Lower lobe of right lung (tissue), 2 donors: ENCODE results near the gene GOLGA6L7. TPM values are rescaled to one million over a fixed set of nuclear protein-coding genes. Genes with fewer than 3 reads are reported as not detected.

Experiments used
- ATAC-seq, 2 donors: fragments of 200-7000 bp; cut with Tn5 transposase; one replicate each; pipeline ENCODE4 v1.9.1; 2020 to 2022; ENCODE audit warnings: mild to moderate bottlenecking in 2 of 2, moderate library complexity in 2 of 2
- DNase-seq: peaks from one replicate; pipeline ENCODE4 v3.0.0-alpha.2; 2020
- H3K27ac ChIP-seq: fragments of 200-600 bp; one replicate; pipeline ENCODE4 v1.8.0; 2022
- H3K27me3 ChIP-seq: fragments of 200-600 bp; one replicate; pipeline ENCODE4 v1.8.0; 2022; ENCODE audit warnings: low read depth
- H3K36me3 ChIP-seq: fragments of 200-600 bp; one replicate; pipeline ENCODE4 v1.8.0; 2022; ENCODE audit warnings: mild to moderate bottlenecking
- H3K4me1 ChIP-seq: fragments of 200-600 bp; one replicate; pipeline ENCODE4 v1.8.0; 2022
- H3K4me3 ChIP-seq: fragments of 200-600 bp; one replicate; pipeline ENCODE4 v1.8.0; 2022; ENCODE audit warnings: mild to moderate bottlenecking
- H3K9me3 ChIP-seq: fragments of 200-600 bp; one replicate; pipeline ENCODE4 v1.8.0; 2022
- intact Hi-C: fragments of 100-400 bp; cut with DNase I; formaldehyde crosslinking; loops from one replicate; pipeline ENCODE4 v1.11.0; 2022
- total RNA-seq: library from RNA; stranded (reverse); fragmentation: NEBNext Ultra II Directional; extraction: Animal tissue kit (Norgen Biotek cat#: 25700); gene quantifications from one replicate; pipeline ENCODE4 v1.2.1, GENCODE V29; 2021
- TF ChIP-seq, protein P1 (sequence below): fragments of 200-600 bp; IDR thresholded peaks from one replicate; pipeline ENCODE4 v1.8.0; 2022; ENCODE audit warnings: antibody characterized with exemption, mild to moderate bottlenecking
- donor health status: DM: no; HTN: yes; CAD: no; lungs with severe emphysema.

GOLGA6L7 gene
- total RNA-seq, 1 donor from 2014 or later: not detected

DNA sequence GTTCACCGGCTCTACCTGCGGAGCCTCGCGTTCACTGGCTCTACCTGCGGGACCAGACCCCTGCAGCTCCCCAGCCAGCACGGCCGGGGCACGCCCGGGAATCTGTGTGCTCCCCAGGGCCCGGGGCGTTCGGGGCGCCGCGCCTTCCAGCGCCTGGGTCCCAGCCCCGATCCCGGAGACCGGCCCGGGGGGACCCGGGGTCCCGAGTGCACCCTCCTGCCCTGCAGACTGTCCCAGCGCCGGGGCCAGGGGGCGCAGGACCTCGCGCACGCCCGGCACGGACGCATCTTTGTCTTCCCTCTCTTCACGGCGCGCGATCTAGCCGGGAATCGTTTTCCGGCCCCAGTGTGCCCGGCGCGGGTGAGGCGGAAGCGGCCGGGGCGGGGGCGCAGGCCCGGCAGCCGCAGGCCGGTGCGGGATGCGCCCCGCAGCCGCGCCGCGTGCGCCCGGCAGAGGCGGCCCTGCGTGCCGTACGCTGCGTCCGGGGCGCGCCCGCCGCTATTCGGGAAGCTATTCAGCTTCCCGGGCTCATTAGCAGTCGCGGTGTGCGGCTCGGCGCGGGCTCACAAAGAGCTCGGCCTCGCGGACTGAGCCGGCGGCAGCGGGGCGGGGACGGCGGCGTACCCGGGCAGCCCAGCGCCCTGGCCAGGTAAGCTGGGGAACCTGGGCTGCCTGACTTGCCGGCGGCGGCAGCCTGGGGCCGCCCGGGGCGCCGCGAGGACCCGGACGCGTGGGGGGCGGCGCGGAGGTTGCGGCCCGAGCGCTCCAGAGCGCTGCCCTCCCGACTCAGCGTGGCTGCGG is 37.4 kb upstream of the GOLGA6L7 start, which contains the start of gene APBA2:
Gene APBA2 (plus strand): TSS at position 345 of the 801 bp plus-strand sequence. CDS start 167,911 bp downstream, outside the sequence.
- intact Hi-C loops: no loop called here
- DNase-seq: no peak
- H3K4me1 ChIP-seq: peaks cover 4% of the 10 kb centered on the region
- peak within 1 kb of the TSS; percentile 52 for H3K4me3 ChIP-seq
- H3K9me3 ChIP-seq: no peaks in the 10 kb centered on the region
- peaks cover 32% of the 10 kb centered on the region for H3K27me3 ChIP-seq
- no peaks in the 10 kb centered on the region for H3K36me3 ChIP-seq
- no peak within 1 kb of the TSS for H3K27ac ChIP-seq
- ATAC-seq: peak; percentile 15 to 40
- TF ChIP-seq, protein P1, sequence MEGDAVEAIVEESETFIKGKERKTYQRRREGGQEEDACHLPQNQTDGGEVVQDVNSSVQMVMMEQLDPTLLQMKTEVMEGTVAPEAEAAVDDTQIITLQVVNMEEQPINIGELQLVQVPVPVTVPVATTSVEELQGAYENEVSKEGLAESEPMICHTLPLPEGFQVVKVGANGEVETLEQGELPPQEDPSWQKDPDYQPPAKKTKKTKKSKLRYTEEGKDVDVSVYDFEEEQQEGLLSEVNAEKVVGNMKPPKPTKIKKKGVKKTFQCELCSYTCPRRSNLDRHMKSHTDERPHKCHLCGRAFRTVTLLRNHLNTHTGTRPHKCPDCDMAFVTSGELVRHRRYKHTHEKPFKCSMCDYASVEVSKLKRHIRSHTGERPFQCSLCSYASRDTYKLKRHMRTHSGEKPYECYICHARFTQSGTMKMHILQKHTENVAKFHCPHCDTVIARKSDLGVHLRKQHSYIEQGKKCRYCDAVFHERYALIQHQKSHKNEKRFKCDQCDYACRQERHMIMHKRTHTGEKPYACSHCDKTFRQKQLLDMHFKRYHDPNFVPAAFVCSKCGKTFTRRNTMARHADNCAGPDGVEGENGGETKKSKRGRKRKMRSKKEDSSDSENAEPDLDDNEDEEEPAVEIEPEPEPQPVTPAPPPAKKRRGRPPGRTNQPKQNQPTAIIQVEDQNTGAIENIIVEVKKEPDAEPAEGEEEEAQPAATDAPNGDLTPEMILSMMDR: no peak

GRCh38 chr15:28885128-28885629 is 36.7 kb upstream of the GOLGA6L7 start:
- intact Hi-C loops: no loop called here
- peaks cover 4% of the 10 kb centered on the region for H3K4me1 ChIP-seq
- peak in 1 of 2 donors; percentile 3 for ATAC-seq
- TF ChIP-seq, protein P1: no peak
- H3K9me3 ChIP-seq: no peaks in the 10 kb centered on the region
- H3K27ac ChIP-seq: no peak overlapping the region
- no peak for DNase-seq
- peak overlapping the region; percentile 52 for H3K4me3 ChIP-seq
- peaks cover 32% of the 10 kb centered on the region for H3K27me3 ChIP-seq
- H3K36me3 ChIP-seq: no peaks in the 10 kb centered on the region

DNA sequence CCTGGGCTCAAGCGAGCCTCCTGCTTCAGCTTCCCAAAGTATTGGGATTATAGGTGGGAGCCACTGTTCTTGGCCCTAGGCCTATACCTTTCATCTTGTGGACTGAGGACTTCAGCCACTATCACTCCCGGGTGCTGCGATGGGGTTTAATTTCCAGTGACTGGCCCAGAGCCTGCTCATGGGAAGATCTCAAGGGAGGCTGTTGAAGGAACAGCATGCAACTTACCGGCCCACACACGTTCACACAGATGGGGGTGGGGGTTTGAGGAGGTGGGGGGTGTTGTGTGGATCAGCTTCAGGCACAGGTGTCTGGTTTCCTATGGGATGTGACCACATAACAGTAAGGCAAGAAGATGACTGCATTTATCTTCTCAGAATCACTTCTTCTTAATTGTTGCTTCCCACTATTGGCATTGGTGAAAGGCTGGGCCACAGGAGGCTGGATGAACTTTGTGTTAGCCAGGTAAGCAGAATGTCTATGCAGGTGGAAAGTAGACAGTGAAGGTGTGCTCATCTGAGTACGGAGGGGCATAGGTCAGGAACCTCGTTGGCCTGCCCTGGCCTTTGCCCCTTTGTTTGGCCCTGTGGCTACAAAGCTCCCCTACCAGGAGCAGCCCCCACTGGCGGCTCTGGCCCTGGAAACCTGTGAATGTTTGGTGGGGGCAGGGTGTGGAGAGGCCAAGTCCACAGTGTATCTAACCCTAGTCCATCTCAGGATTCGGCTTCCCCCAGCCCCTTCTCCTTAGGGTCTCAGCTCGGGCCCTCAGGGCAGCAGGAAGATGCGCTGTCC is 35.9 kb upstream of the GOLGA6L7 start:
- TF ChIP-seq, protein P1: no peak
- peaks cover 32% of the 10 kb centered on the region for H3K27me3 ChIP-seq
- no peak for ATAC-seq
- H3K27ac ChIP-seq: no peak overlapping the region
- H3K4me1 ChIP-seq: peaks cover 4% of the 10 kb centered on the region
- H3K4me3 ChIP-seq: no peak overlapping the region
- no peak for DNase-seq
- intact Hi-C loops: no loop called here
- no peaks in the 10 kb centered on the region for H3K9me3 ChIP-seq
- H3K36me3 ChIP-seq: no peaks in the 10 kb centered on the region

- ATAC-seq (no peak), DNase-seq (no peak)
- peaks cover under 1% of the 10 kb centered on the region for H3K4me1 ChIP-seq
- TF ChIP-seq, protein P1: no peak
- peaks cover 21% of the 10 kb centered on the region for H3K27me3 ChIP-seq
- H3K36me3 ChIP-seq: no peaks in the 10 kb centered on the region
- intact Hi-C loops: no loop called here
- H3K4me3 ChIP-seq: no peak overlapping the region
- H3K27ac ChIP-seq: no peak overlapping the region
- no peaks in the 10 kb centered on the region for H3K9me3 ChIP-seq
Observed at GRCh38 chr15:28881600-28881999, 33.2 kb upstream of the GOLGA6L7 start.

DNA sequence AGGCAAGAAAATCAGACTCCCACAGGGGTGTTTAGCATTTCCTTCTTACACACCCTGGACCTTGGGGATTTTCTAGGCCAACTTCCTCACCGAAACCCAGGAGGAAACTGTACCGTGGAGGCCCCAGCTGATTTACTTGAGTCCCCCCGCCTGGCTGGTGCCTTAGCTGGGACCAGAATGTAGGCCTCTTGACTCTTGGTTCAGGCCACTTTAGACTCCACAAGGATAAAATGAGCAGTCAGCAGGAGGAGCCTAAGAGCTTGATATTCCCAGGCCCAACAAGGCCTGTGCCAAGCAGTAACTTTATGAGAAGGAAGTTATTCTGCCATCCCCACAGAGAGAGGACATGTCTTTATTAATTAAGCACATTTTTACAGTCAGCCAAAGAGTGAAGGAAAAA is 32.7 kb upstream of the GOLGA6L7 start:
- DNase-seq: no peak
- TF ChIP-seq, protein P1: no peak
- H3K36me3 ChIP-seq: no peaks in the 10 kb centered on the region
- H3K4me1 ChIP-seq: no peaks in the 10 kb centered on the region
- H3K4me3 ChIP-seq: no peak overlapping the region
- no peaks in the 10 kb centered on the region for H3K9me3 ChIP-seq
- no peak for ATAC-seq
- H3K27me3 ChIP-seq: peaks cover 16% of the 10 kb centered on the region
- no peak overlapping the region for H3K27ac ChIP-seq
- intact Hi-C loops: no loop called here
